ENCODE measurements around the gene CRHR1. TPM values are rescaled to one million over a fixed set of nuclear protein-coding genes. Genes with fewer than 3 reads are reported as not detected.

The CRHR1 gene
- total RNA-seq, 1 experiment from 2014 or later: not detected

- H3K4me1 ChIP-seq: peaks cover 8% of the 10 kb centered on the region
- no peaks in the 10 kb centered on the region for H3K27me3 ChIP-seq
- no peak for DNase-seq
- H3K27ac ChIP-seq: no peak overlapping the region
- H3K36me3 ChIP-seq: no peaks in the 10 kb centered on the region
- no peak overlapping the region for H3K4me3 ChIP-seq
- no peaks in the 10 kb centered on the region for H3K9me3 ChIP-seq (replicated peaks)
These were observed 33.9 kb downstream of the CRHR1 start for GRCh38 chr17:45818041-45818440.

- no peaks in the 10 kb centered on the region for H3K27me3 ChIP-seq
- H3K36me3 ChIP-seq: no peaks in the 10 kb centered on the region
- no peak overlapping the region for H3K4me3 ChIP-seq
- H3K27ac ChIP-seq: no peak overlapping the region
- no peak for DNase-seq
- H3K9me3 ChIP-seq (replicated peaks): no peaks in the 10 kb centered on the region
- peaks cover 8% of the 10 kb centered on the region for H3K4me1 ChIP-seq
These were observed 34.6 kb downstream of the CRHR1 start for GRCh38 chr17:45818699-45819098.

GRCh38 chr17:45819632-45820031 lies 35.5 kb downstream of the CRHR1 start:
- Histone ChIP-seq H3K9me3 (replicated peaks) (no peaks in the 10 kb centered on the region), H3K4me1 (peaks cover 8% of the 10 kb centered on the region), H3K27me3 (no peaks in the 10 kb centered on the region), H3K27ac (no peak overlapping the region), H3K36me3 (no peaks in the 10 kb centered on the region), H3K4me3 (no peak overlapping the region)
- no peak for DNase-seq

- Histone ChIP-seq H3K27ac (no peak overlapping the region), H3K4me3 (no peak overlapping the region), H3K4me1 (peaks cover 8% of the 10 kb centered on the region), H3K27me3 (no peaks in the 10 kb centered on the region), H3K36me3 (no peaks in the 10 kb centered on the region), H3K9me3 (replicated peaks) (no peaks in the 10 kb centered on the region)
- DNase-seq: peak; percentile 34 to 56
These were observed 36.1 kb downstream of the CRHR1 start for GRCh38 chr17:45820052-45820780.

- DNase-seq: no peak
These were observed 37.0 kb downstream of the CRHR1 start for GRCh38 chr17:45821147-45821546.

GRCh38 chr17:45823598-45823997 lies 39.5 kb downstream of the CRHR1 start:
- Histone ChIP-seq H3K4me3 (no peak overlapping the region), H3K36me3 (no peaks in the 10 kb centered on the region), H3K9me3 (replicated peaks) (no peaks in the 10 kb centered on the region), H3K27me3 (peaks cover 10% of the 10 kb centered on the region), H3K4me1 (peaks cover 13% of the 10 kb centered on the region), H3K27ac (no peak overlapping the region)
- no peak for DNase-seq

More at GRCh38 chr17:45821147-45821546, 37.0 kb downstream of the CRHR1 start:
- Histone ChIP-seq H3K27ac (no peak overlapping the region), H3K36me3 (no peaks in the 10 kb centered on the region), H3K4me3 (no peak overlapping the region), H3K9me3 (replicated peaks) (no peaks in the 10 kb centered on the region), H3K4me1 (peaks cover 8% of the 10 kb centered on the region), H3K27me3 (peaks cover 3% of the 10 kb centered on the region; the same call in 1 of the 2 replicates)

- Histone ChIP-seq H3K4me3 (no peak overlapping the region), H3K27me3 (peaks cover 10% of the 10 kb centered on the region), H3K4me1 (peaks cover 20% of the 10 kb centered on the region), H3K36me3 (no peaks in the 10 kb centered on the region), H3K27ac (no peak overlapping the region), H3K9me3 (replicated peaks) (no peaks in the 10 kb centered on the region)
- no peak for DNase-seq
These were observed 40.4 kb downstream of the CRHR1 start for GRCh38 chr17:45824475-45824874.

GRCh38 chr17:45824901-45825492 lies 40.9 kb downstream of the CRHR1 start:
- H3K27me3 ChIP-seq: peaks cover 10% of the 10 kb centered on the region
- no peaks in the 10 kb centered on the region for H3K36me3 ChIP-seq
- H3K4me1 ChIP-seq: peaks cover 19% of the 10 kb centered on the region
- no peak overlapping the region for H3K27ac ChIP-seq
- no peaks in the 10 kb centered on the region for H3K9me3 ChIP-seq (replicated peaks)
- no peak overlapping the region for H3K4me3 ChIP-seq
- DNase-seq: no peak

GRCh38 chr17:45825792-45826191 lies 41.7 kb downstream of the CRHR1 start:
- H3K27me3 ChIP-seq: peaks cover 10% of the 10 kb centered on the region
- no peak for DNase-seq
- H3K9me3 ChIP-seq (replicated peaks): no peaks in the 10 kb centered on the region
- peaks cover 12% of the 10 kb centered on the region for H3K4me1 ChIP-seq
- H3K27ac ChIP-seq: no peak overlapping the region
- H3K4me3 ChIP-seq: no peak overlapping the region
- H3K36me3 ChIP-seq: no peaks in the 10 kb centered on the region

GRCh38 chr17:45826919-45827588 lies 42.9 kb downstream of the CRHR1 start:
- Histone ChIP-seq H3K4me3 (no peak overlapping the region), H3K27ac (no peak overlapping the region), H3K4me1 (peaks cover 12% of the 10 kb centered on the region), H3K36me3 (no peaks in the 10 kb centered on the region), H3K27me3 (peaks cover 10% of the 10 kb centered on the region), H3K9me3 (replicated peaks) (no peaks in the 10 kb centered on the region)
- no peak for DNase-seq

GRCh38 chr17:45828171-45828570 lies 44.1 kb downstream of the CRHR1 start:
- Histone ChIP-seq H3K4me1 (peaks cover 12% of the 10 kb centered on the region), H3K36me3 (no peaks in the 10 kb centered on the region), H3K27me3 (peaks cover 10% of the 10 kb centered on the region), H3K9me3 (replicated peaks) (no peaks in the 10 kb centered on the region), H3K27ac (no peak overlapping the region), H3K4me3 (no peak overlapping the region)
- no peak for DNase-seq

GRCh38 chr17:45828582-45829133 lies 44.5 kb downstream of the CRHR1 start:
- peaks cover 11% of the 10 kb centered on the region for H3K27me3 ChIP-seq
- H3K9me3 ChIP-seq (replicated peaks): no peaks in the 10 kb centered on the region
- H3K27ac ChIP-seq: no peak overlapping the region
- peaks cover 12% of the 10 kb centered on the region for H3K4me1 ChIP-seq
- no peaks in the 10 kb centered on the region for H3K36me3 ChIP-seq
- H3K4me3 ChIP-seq: no peak overlapping the region
- peak; percentile 76 to 79 for DNase-seq

- Histone ChIP-seq H3K27ac (no peak overlapping the region), H3K4me1 (peaks cover 3% of the 10 kb centered on the region; the same call in 1 of the 2 replicates), H3K4me3 (no peak overlapping the region), H3K9me3 (replicated peaks) (no peaks in the 10 kb centered on the region), H3K36me3 (no peaks in the 10 kb centered on the region), H3K27me3 (peaks cover 16% of the 10 kb centered on the region)
- no peak for DNase-seq
These were observed 49.8 kb downstream of the CRHR1 start for GRCh38 chr17:45833920-45834319.

GRCh38 chr17:45834471-45835396 lies 50.6 kb downstream of the CRHR1 start:
- no peaks in the 10 kb centered on the region for H3K9me3 ChIP-seq (replicated peaks)
- peaks cover 16% of the 10 kb centered on the region for H3K27me3 ChIP-seq
- H3K4me1 ChIP-seq: no peaks in the 10 kb centered on the region
- no peak overlapping the region for H3K27ac ChIP-seq
- no peaks in the 10 kb centered on the region for H3K36me3 ChIP-seq
- no peak for DNase-seq
- no peak overlapping the region for H3K4me3 ChIP-seq

Data from SJCRH30 (cell line).